Measurements from ENCODE around the gene EPM2A.

The EPM2A gene

GRCh38 chr6:145694083-145694737 lies 41.1 kb downstream of the EPM2A start:
- no peaks in the 10 kb centered on the region for H3K4me1 ChIP-seq (ENCODE audit: low read depth, poor library complexity, severe bottlenecking)
- no peaks in the 10 kb centered on the region for H4K20me1 ChIP-seq (ENCODE audit: insufficient read depth)
- no peak for TF ChIP-seq CTCF (conservative IDR thresholded peaks at IDR 0.05; ENCODE audit: low read depth, low read length)
- H2AFZ ChIP-seq (ENCODE audit: low read depth) = no peak overlapping the region
- H3K36me3 ChIP-seq (ENCODE audit: insufficient read depth) = no peaks in the 10 kb centered on the region
- H3K79me2 ChIP-seq (ENCODE audit: insufficient read depth, low read depth) = no peaks in the 10 kb centered on the region
- H3K4me2 ChIP-seq = no peak overlapping the region
- no peak overlapping the region for H3K27ac ChIP-seq
- no peak overlapping the region for H3K9ac ChIP-seq
- H3K4me3 ChIP-seq (IDR thresholded peaks at IDR 0.05; ENCODE audit: insufficient read depth, low read depth, low read length) = no peak overlapping the region
- no peaks in the 10 kb centered on the region for H3K27me3 ChIP-seq (ENCODE audit: insufficient read depth, low read depth)

GRCh38 chr6:145690969-145691368 lies 44.4 kb downstream of the EPM2A start:
- no peak overlapping the region for H3K9ac ChIP-seq
- no peak overlapping the region for H3K4me3 ChIP-seq (IDR thresholded peaks at IDR 0.05; ENCODE audit: insufficient read depth, low read depth, low read length)
- no peaks in the 10 kb centered on the region for H3K36me3 ChIP-seq (ENCODE audit: insufficient read depth)

GRCh38 chr6:145689529-145689928 lies 45.8 kb downstream of the EPM2A start:
- Histone ChIP-seq H3K4me3 (IDR thresholded peaks at IDR 0.05; ENCODE audit: insufficient read depth, low read depth, low read length) (no peak overlapping the region), H4K20me1 (ENCODE audit: insufficient read depth) (no peaks in the 10 kb centered on the region), H2AFZ (ENCODE audit: low read depth) (no peak overlapping the region), H3K27ac (no peak overlapping the region), H3K27me3 (ENCODE audit: insufficient read depth, low read depth) (no peaks in the 10 kb centered on the region), H3K4me1 (ENCODE audit: low read depth, poor library complexity, severe bottlenecking) (no peaks in the 10 kb centered on the region), H3K79me2 (ENCODE audit: insufficient read depth, low read depth) (no peaks in the 10 kb centered on the region), H3K36me3 (ENCODE audit: insufficient read depth) (no peaks in the 10 kb centered on the region), H3K4me2 (no peak overlapping the region), H3K9ac (no peak overlapping the region)
- TF ChIP-seq CTCF (conservative IDR thresholded peaks at IDR 0.05; ENCODE audit: low read depth, low read length) = no peak

More at GRCh38 chr6:145690969-145691368, 44.4 kb downstream of the EPM2A start:
- Histone ChIP-seq H2AFZ (ENCODE audit: low read depth) (no peak overlapping the region), H4K20me1 (ENCODE audit: insufficient read depth) (no peaks in the 10 kb centered on the region), H3K4me1 (ENCODE audit: low read depth, poor library complexity, severe bottlenecking) (no peaks in the 10 kb centered on the region), H3K4me2 (no peak overlapping the region), H3K79me2 (ENCODE audit: insufficient read depth, low read depth) (no peaks in the 10 kb centered on the region), H3K27me3 (ENCODE audit: insufficient read depth, low read depth) (no peaks in the 10 kb centered on the region), H3K27ac (no peak overlapping the region)
- TF ChIP-seq CTCF (conservative IDR thresholded peaks at IDR 0.05; ENCODE audit: low read depth, low read length) = no peak

- Histone ChIP-seq H3K4me3 (IDR thresholded peaks at IDR 0.05; ENCODE audit: insufficient read depth, low read depth, low read length) (no peak overlapping the region), H2AFZ (ENCODE audit: low read depth) (no peak overlapping the region), H3K79me2 (ENCODE audit: insufficient read depth, low read depth) (no peaks in the 10 kb centered on the region)
Observed at GRCh38 chr6:145688493-145688905, 46.8 kb downstream of the EPM2A start.

More at GRCh38 chr6:145688493-145688905, 46.8 kb downstream of the EPM2A start:
- Histone ChIP-seq H3K36me3 (ENCODE audit: insufficient read depth) (no peaks in the 10 kb centered on the region), H3K4me1 (ENCODE audit: low read depth, poor library complexity, severe bottlenecking) (no peaks in the 10 kb centered on the region), H3K4me2 (no peak overlapping the region), H3K9ac (no peak overlapping the region), H3K27ac (no peak overlapping the region), H3K27me3 (ENCODE audit: insufficient read depth, low read depth) (no peaks in the 10 kb centered on the region), H4K20me1 (ENCODE audit: insufficient read depth) (no peaks in the 10 kb centered on the region)
- TF ChIP-seq CTCF (conservative IDR thresholded peaks at IDR 0.05; ENCODE audit: low read depth, low read length) = no peak
